ENCODE data around the gene PCDHB12.
"Not testable (repeated sequence)": the region's sequence is repeated elsewhere in the genome, so short reads cannot be mapped to it uniquely, and the experiment has no call there.

- TF ChIP-seq, protein P1, sequence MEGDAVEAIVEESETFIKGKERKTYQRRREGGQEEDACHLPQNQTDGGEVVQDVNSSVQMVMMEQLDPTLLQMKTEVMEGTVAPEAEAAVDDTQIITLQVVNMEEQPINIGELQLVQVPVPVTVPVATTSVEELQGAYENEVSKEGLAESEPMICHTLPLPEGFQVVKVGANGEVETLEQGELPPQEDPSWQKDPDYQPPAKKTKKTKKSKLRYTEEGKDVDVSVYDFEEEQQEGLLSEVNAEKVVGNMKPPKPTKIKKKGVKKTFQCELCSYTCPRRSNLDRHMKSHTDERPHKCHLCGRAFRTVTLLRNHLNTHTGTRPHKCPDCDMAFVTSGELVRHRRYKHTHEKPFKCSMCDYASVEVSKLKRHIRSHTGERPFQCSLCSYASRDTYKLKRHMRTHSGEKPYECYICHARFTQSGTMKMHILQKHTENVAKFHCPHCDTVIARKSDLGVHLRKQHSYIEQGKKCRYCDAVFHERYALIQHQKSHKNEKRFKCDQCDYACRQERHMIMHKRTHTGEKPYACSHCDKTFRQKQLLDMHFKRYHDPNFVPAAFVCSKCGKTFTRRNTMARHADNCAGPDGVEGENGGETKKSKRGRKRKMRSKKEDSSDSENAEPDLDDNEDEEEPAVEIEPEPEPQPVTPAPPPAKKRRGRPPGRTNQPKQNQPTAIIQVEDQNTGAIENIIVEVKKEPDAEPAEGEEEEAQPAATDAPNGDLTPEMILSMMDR (IDR thresholded peaks at IDR 0.05; ENCODE audit: poor library complexity, severe bottlenecking) = not testable (repeated sequence)
- not testable (repeated sequence) for TF ChIP-seq TAF1 (IDR thresholded peaks at IDR 0.05; ENCODE audit: low read depth); REST (IDR thresholded peaks at IDR 0.05; ENCODE audit: borderline replicate concordance)
Observed at GRCh38 chr5:141177577-141178191, 30.8 kb upstream of the PCDHB12 start, which contains the start of gene PCDHB8.
